HL-60 (cell line): Measurements from ENCODE around the gene GLI2.

ENCODE experiments used
- GABPA ChIP-seq: IDR thresholded peaks from 2 replicates; pipeline ENCODE4 v1.6.1; 2012; ENCODE audit warnings: low read depth
- POLR2AphosphoS5 ChIP-seq: IDR thresholded peaks from 2 replicates; pipeline ENCODE4 v1.6.1; 2012; ENCODE audit warnings: low read depth
- TF ChIP-seq, protein P1 (sequence below): IDR thresholded peaks from one replicate; pipeline ENCODE4 v1.5.1; 2011; ENCODE audit warnings: low read length, control low read depth, inconsistent platforms; ENCODE audit not compliant: insufficient read depth

DNA sequence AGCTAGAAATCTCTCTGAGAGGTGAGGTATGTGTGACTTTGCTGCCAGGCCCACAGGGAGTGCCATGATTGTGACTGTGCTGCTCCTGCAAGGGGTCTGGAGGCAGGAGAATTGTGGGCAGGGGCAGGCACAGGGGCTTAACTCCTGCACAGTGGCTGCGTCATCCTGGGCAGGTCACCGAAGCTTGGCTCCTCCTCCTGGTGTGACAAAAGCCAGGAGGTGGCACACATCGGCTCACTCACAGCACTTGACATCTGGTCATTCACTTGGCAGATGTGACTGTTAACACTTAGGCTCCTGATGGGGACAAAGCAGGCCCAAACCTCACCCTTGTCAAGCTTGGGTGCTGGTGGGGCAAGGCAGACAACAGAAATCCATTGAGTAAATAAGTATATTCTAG is 36.4 kb upstream of the GLI2 start:
- TF ChIP-seq, protein P1, sequence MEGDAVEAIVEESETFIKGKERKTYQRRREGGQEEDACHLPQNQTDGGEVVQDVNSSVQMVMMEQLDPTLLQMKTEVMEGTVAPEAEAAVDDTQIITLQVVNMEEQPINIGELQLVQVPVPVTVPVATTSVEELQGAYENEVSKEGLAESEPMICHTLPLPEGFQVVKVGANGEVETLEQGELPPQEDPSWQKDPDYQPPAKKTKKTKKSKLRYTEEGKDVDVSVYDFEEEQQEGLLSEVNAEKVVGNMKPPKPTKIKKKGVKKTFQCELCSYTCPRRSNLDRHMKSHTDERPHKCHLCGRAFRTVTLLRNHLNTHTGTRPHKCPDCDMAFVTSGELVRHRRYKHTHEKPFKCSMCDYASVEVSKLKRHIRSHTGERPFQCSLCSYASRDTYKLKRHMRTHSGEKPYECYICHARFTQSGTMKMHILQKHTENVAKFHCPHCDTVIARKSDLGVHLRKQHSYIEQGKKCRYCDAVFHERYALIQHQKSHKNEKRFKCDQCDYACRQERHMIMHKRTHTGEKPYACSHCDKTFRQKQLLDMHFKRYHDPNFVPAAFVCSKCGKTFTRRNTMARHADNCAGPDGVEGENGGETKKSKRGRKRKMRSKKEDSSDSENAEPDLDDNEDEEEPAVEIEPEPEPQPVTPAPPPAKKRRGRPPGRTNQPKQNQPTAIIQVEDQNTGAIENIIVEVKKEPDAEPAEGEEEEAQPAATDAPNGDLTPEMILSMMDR, result no peak
- no peak for TF ChIP-seq POLR2AphosphoS5
- no peak for TF ChIP-seq GABPA
